Endothelial cell of umbilical vein (primary cell): ENCODE data around the gene INO80D. TPM values are rescaled to one million over a fixed set of nuclear protein-coding genes. Genes with fewer than 3 reads are reported as not detected.

Source experiments
- BruUV-seq: library from RNA; stranded (reverse); fragments of 400-500 nt; replicated peaks from 2 replicates; lab custom pipeline; 2021; lab: Mats Ljungman, UMichigan
- CTCF ChIA-PET: fragments of 300-600, 350-600 bp; sonication (Branson Sonifier 250); formaldehyde crosslinking; loops from one replicate; lab custom pipeline; 2021; ENCODE audit warnings: antibody characterized with exemption, inconsistent platforms; lab: Charles Lee
- POLR2A ChIA-PET: fragments of 300-600, 350-600 bp; sonication (Branson Sonifier 250); formaldehyde crosslinking; loops from one replicate; lab custom pipeline; 2021; ENCODE audit warnings: antibody characterized with exemption, inconsistent platforms; lab: Charles Lee
- DNase-seq: peaks from one replicate; pipeline ENCODE4 v3.0.0-alpha.2; 2011; ENCODE audit warnings: low read depth, low spot score
- FAIRE-seq: peaks from 2 replicates; lab custom pipeline; 2011; peaks lifted over from hg19 to GRCh38; lab: Jason Lieb, UNC
- H2AFZ ChIP-seq: 2 replicates; pipeline ENCODE4 v1.6.0; 2012; ENCODE audit warnings: low read depth, low read length, control low read depth, inconsistent platforms
- H3K27ac ChIP-seq: 2 replicates; pipeline ENCODE4 v1.5.1; 2011; ENCODE audit warnings: low read depth, mild to moderate bottlenecking, control low read depth, low read length, moderate library complexity; ENCODE audit not compliant: insufficient read depth
- H3K27me3 ChIP-seq, 2 experiments: 2 replicates each; pipeline versions ENCODE4 v1.6.0 to v1.6.1; 2011; ENCODE audit warnings: low read length in 2 of 2, mixed read lengths in 1 of 2; ENCODE audit not compliant: control insufficient read depth in 2 of 2, insufficient read depth in 2 of 2
- H3K36me3 ChIP-seq, 2 experiments: 2 replicates in 1 of 2; 3 replicates in 1 of 2; pipeline ENCODE4 v1.5.1; 2011; ENCODE audit warnings: low read length in 2 of 2, mild to moderate bottlenecking in 1 of 2, moderate library complexity in 1 of 2; ENCODE audit not compliant: control insufficient read depth in 2 of 2, insufficient read depth in 2 of 2; ENCODE audit errors: extremely low read depth in 1 of 2
- H3K4me1 ChIP-seq: 3 replicates; pipeline ENCODE4 v1.5.1; 2011; ENCODE audit warnings: mild to moderate bottlenecking, low read length; ENCODE audit not compliant: control insufficient read depth, insufficient read depth; ENCODE audit errors: extremely low read depth
- H3K4me2 ChIP-seq: 2 replicates; pipeline ENCODE4 v1.6.1; 2011; ENCODE audit warnings: low read length, control low read depth, mixed read lengths; ENCODE audit not compliant: insufficient read depth
- H3K4me3 ChIP-seq, 3 experiments: fragments of 200-600 bp in 1 of 3; sonication (generic), shearing (Covaris generic) in 1 of 3; replicated peaks in 1 of 3; 2 replicates each; pipeline ENCODE4 v1.5.1; 2011 to 2016; ENCODE audit warnings: control low read depth in 3 of 3, low read length in 3 of 3, mild to moderate bottlenecking in 2 of 3, inconsistent platforms in 1 of 3, low read depth in 1 of 3, moderate library complexity in 1 of 3; ENCODE audit not compliant: insufficient read depth in 1 of 3
- H3K79me2 ChIP-seq: 2 replicates; pipeline ENCODE4 v1.6.0; 2012; ENCODE audit warnings: low read length, inconsistent platforms; ENCODE audit not compliant: control insufficient read depth, insufficient read depth
- H3K9ac ChIP-seq: replicated peaks from 2 replicates; pipeline ENCODE3; 2011; ENCODE audit warnings: low read length, control low read depth; ENCODE audit not compliant: insufficient read depth; ENCODE audit errors: extremely low read depth
- H3K9me1 ChIP-seq: replicated peaks from 3 replicates; pipeline ENCODE4 v1.6.0; 2011; ENCODE audit warnings: mild to moderate bottlenecking, low read length; ENCODE audit not compliant: control insufficient read depth, insufficient read depth; ENCODE audit errors: extremely low read depth
- H3K9me3 ChIP-seq: replicated peaks from 2 replicates; pipeline ENCODE4 v1.5.1; 2012; ENCODE audit warnings: low read length, inconsistent platforms; ENCODE audit not compliant: control insufficient read depth, insufficient read depth
- H4K20me1 ChIP-seq: replicated peaks from 2 replicates; pipeline ENCODE3; 2011; ENCODE audit warnings: mild to moderate bottlenecking, low read length; ENCODE audit not compliant: control insufficient read depth, insufficient read depth; ENCODE audit errors: extremely low read depth
- CTCF ChIP-seq, 2 donors: IDR thresholded peaks; 1 replicate in 1 of 2; 2 replicates in 1 of 2; pipeline ENCODE4 v1.5.1; 2011; ENCODE audit warnings: low read length in 2 of 2, mild to moderate bottlenecking in 2 of 2, moderate library complexity in 2 of 2, control low read depth in 1 of 2, inconsistent platforms in 1 of 2, low read depth in 1 of 2; ENCODE audit not compliant: insufficient read depth in 1 of 2; ENCODE audit errors: extremely low read depth in 1 of 2
- EZH2 ChIP-seq: IDR thresholded peaks from 2 replicates; pipeline ENCODE4 v1.6.1; 2012; ENCODE audit warnings: borderline replicate concordance, low read depth, mild to moderate bottlenecking, moderate library complexity, low read length, inconsistent platforms; ENCODE audit not compliant: severe bottlenecking
- FOS ChIP-seq: IDR thresholded peaks from 2 replicates; pipeline ENCODE4 v1.6.1; 2011; ENCODE audit warnings: mild to moderate bottlenecking, low read length, moderate library complexity, borderline replicate concordance; ENCODE audit not compliant: insufficient read depth
- GATA2 ChIP-seq: IDR thresholded peaks from 2 replicates; pipeline ENCODE4 v1.7.0; 2011; ENCODE audit warnings: low read depth, mild to moderate bottlenecking, moderate library complexity, mixed read lengths, low read length; ENCODE audit not compliant: insufficient read length, insufficient read depth
- JUN ChIP-seq: IDR thresholded peaks from 2 replicates; pipeline ENCODE4 v1.6.1; 2011; ENCODE audit warnings: borderline replicate concordance, low read depth; ENCODE audit not compliant: insufficient read length, insufficient read depth
- MAX ChIP-seq: IDR thresholded peaks from 2 replicates; pipeline ENCODE4 v1.6.1; 2011; ENCODE audit not compliant: insufficient read depth, insufficient read length
- MYC ChIP-seq: IDR thresholded peaks from one replicate; pipeline ENCODE4 v1.6.1; 2011; ENCODE audit warnings: mild to moderate bottlenecking, low read depth, low read length
- POLR2A ChIP-seq: IDR thresholded peaks from 2 replicates; pipeline ENCODE4 v1.6.1; 2012; ENCODE audit warnings: low read depth, mild to moderate bottlenecking, control low read depth, low read length
- POLR2AphosphoS5 ChIP-seq: IDR thresholded peaks from 2 replicates; pipeline ENCODE4 v1.6.1; 2012; ENCODE audit warnings: low read depth, mild to moderate bottlenecking, control low read depth, low read length, moderate library complexity; ENCODE audit not compliant: insufficient read depth
- dilution Hi-C: fragments of 300-500 bp; cut with MboI; formaldehyde crosslinking; loops from one replicate; pipeline ENCODE4 v1.15.0; 2019; ENCODE audit warnings: low sequenced_read_pairs; ENCODE audit not compliant: extremely low pct_ligation_motif_present
- intact Hi-C: fragments of 100-400 bp; cut with micrococcal nuclease; formaldehyde crosslinking; loops from one replicate; pipeline ENCODE4 v1.10.0; 2022
- polyA plus RNA-seq, 4 experiments: library from polyadenylated mRNA; depleted of rRNA in 3 of 4; stranded (reverse) in 3 of 4; unstranded in 1 of 4; fragments of >200 nt; gene quantifications; 2 replicates each; pipeline versions ENCODE4 v1.2.1 to v1.2.3, GENCODE V29; 2011 to 2012; ENCODE audit warnings: missing spikeins in 1 of 4
- total RNA-seq: library from RNA; stranded (reverse); gene quantifications from 2 replicates; pipeline ENCODE4 v1.2.3, GENCODE V29; 2021

INO80D gene
- total and polyA plus RNA-seq, 2 donors (not counting 3 experiments of a cell fraction or from before 2014, with no cell fraction given) = 2.9 to 20.3 TPM

- Histone ChIP-seq H3K9me1 (no peaks in the 10 kb centered on the region), H3K4me3 (no peak overlapping the region), H4K20me1 (no peaks in the 10 kb centered on the region), H3K4me2 (no peak overlapping the region), H3K27ac (no peak overlapping the region), H2AFZ (no peak overlapping the region), H3K79me2 (peaks cover 4% of the 10 kb centered on the region), H3K36me3 (peaks cover 2 to 4% of the 10 kb centered on the region in 2 experiments), H3K4me1 (peaks cover 9% of the 10 kb centered on the region), H3K9ac (no peak overlapping the region), H3K9me3 (no peaks in the 10 kb centered on the region), H3K27me3 (no peaks in the 10 kb centered on the region)
- intact Hi-C loops (no loop called here), dilution Hi-C loops (no loop called here)
- TF ChIP-seq MYC = no peak
- no peak for TF ChIP-seq CTCF (IDR thresholded peaks at IDR 0.05; ENCODE audit: extremely low read depth in 1 of 2, insufficient read depth in 1 of 2, low read depth in 1 of 2, low read length in 2 of 2)
- TF ChIP-seq JUN = no peak
- TF ChIP-seq POLR2A = no peak
- no peak for TF ChIP-seq GATA2
- TF ChIP-seq EZH2 = no peak
- TF ChIP-seq MAX = no peak
- TF ChIP-seq POLR2AphosphoS5 = no peak
- no peak for TF ChIP-seq FOS
- BruUV-seq = no TSS peak
- POLR2A ChIA-PET = no interaction called here
- CTCF ChIA-PET = interaction anchor here (1.8 kb wide), 1 partner anchor 48 kb away, joined by 4 read pairs; no protein-coding TSS in a partner anchor
- no peak for FAIRE-seq
- no peak for DNase-seq
Measured at GRCh38 chr2:206056286-206056685, 29.7 kb downstream of the INO80D start.
